SJCRH30 (cell line): ENCODE measurements around the gene STIM1. TPM values are rescaled to one million over a fixed set of nuclear protein-coding genes. Genes with fewer than 3 reads are reported as not detected.
"Not testable (repeated sequence)": the region's sequence is repeated elsewhere in the genome, so short reads cannot be mapped to it uniquely, and the experiment has no call there.

ENCODE experiments used
- DNase-seq, 2 experiments: peaks; one replicate each; pipeline ENCODE4 v3.0.0-alpha.2; 2015 to 2020
- H3K27ac ChIP-seq: fragments of 250-450 bp; sonication (Bioruptor Pico); 2 replicates; pipeline ENCODE4 v1.5.1; 2020; ENCODE audit warnings: mild to moderate bottlenecking, moderate library complexity
- H3K27me3 ChIP-seq: fragments of 250-450 bp; sonication (Bioruptor Pico); 2 replicates; pipeline ENCODE4 v1.5.1; 2020; ENCODE audit warnings: mild to moderate bottlenecking, moderate library complexity
- H3K36me3 ChIP-seq: fragments of 250-450 bp; sonication (Bioruptor Pico); 2 replicates; pipeline ENCODE4 v1.5.1; 2020; ENCODE audit warnings: mild to moderate bottlenecking, moderate library complexity
- H3K4me1 ChIP-seq: fragments of 250-450 bp; sonication (Bioruptor Pico); 2 replicates; pipeline ENCODE4 v1.5.1; 2020; ENCODE audit warnings: mild to moderate bottlenecking, moderate library complexity
- H3K4me3 ChIP-seq: fragments of 250-450 bp; sonication (Bioruptor Pico); 2 replicates; pipeline ENCODE4 v1.5.1; 2020; ENCODE audit warnings: mild to moderate bottlenecking, moderate library complexity
- H3K9me3 ChIP-seq: fragments of 250-450 bp; sonication (Bioruptor Pico); replicated peaks from 2 replicates; pipeline ENCODE4 v1.5.1; 2020; ENCODE audit warnings: mild to moderate bottlenecking, moderate library complexity
- total RNA-seq: library from RNA; depleted of rRNA; stranded (reverse); fragments of >200 nt; shearing (Covaris generic); gene quantifications from 2 replicates; pipeline ENCODE4 v1.2.3, GENCODE V29; 2014

The STIM1 gene
- total RNA-seq, 1 experiment from 2014 or later = 14.7 TPM

GRCh38 chr11:3855808-3856491 lies 486 bp downstream of the STIM1 start:
- H3K4me1 ChIP-seq = peaks cover 8% of the 10 kb centered on the region
- peak overlapping the region; percentile 94 for H3K4me3 ChIP-seq
- H3K27me3 ChIP-seq = no peaks in the 10 kb centered on the region
- peak; percentile 49 to 52 for DNase-seq
- H3K27ac ChIP-seq = peak overlapping the region; percentile 29; the same call in 1 of the 2 replicates
- H3K9me3 ChIP-seq = no peaks in the 10 kb centered on the region
- H3K36me3 ChIP-seq = no peaks in the 10 kb centered on the region

- Histone ChIP-seq H3K36me3 (no peaks in the 10 kb centered on the region), H3K27me3 (no peaks in the 10 kb centered on the region), H3K4me3 (peak overlapping the region; percentile 94), H3K27ac (no peak overlapping the region), H3K9me3 (no peaks in the 10 kb centered on the region), H3K4me1 (peaks cover 8% of the 10 kb centered on the region)
- DNase-seq = no peak
Observed at GRCh38 chr11:3856856-3857553, 1.5 kb downstream of the STIM1 start.

DNA sequence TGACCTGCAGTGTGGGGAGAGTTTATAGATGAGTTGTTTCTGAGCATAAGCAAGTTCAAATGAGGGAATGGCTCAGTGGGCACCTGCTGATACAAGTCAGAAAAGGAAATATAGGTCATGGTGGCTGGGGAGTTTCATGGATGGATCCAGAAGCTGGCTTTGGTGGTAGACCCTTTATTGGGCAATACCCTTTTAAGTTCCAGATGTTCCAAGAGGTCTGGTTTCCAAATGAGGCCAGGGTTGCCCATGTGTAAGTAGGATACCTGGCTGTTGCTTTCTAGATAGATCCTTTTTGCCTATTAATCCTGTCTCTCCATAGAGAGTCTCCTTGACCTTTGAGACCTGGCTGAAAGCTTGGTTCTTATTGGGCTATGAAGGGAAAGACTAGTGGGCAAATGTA lies 2.2 kb downstream of the STIM1 start:
- Histone ChIP-seq H3K9me3 (no peaks in the 10 kb centered on the region), H3K36me3 (no peaks in the 10 kb centered on the region), H3K27ac (no peak overlapping the region), H3K4me1 (peaks cover 8% of the 10 kb centered on the region), H3K4me3 (no peak overlapping the region), H3K27me3 (no peaks in the 10 kb centered on the region)
- DNase-seq = no peak

- H3K9me3 ChIP-seq = no peaks in the 10 kb centered on the region
- H3K27me3 ChIP-seq = no peaks in the 10 kb centered on the region
- peaks cover under 1% of the 10 kb centered on the region; the same call in 1 of the 2 replicates for H3K4me1 ChIP-seq
- H3K4me3 ChIP-seq = no peak overlapping the region
- no peak overlapping the region for H3K27ac ChIP-seq
- H3K36me3 ChIP-seq = no peaks in the 10 kb centered on the region
- no peak for DNase-seq
Observed at GRCh38 chr11:3859373-3859881, 4.0 kb downstream of the STIM1 start.

GRCh38 chr11:3860375-3860774 lies 4.9 kb downstream of the STIM1 start:
- DNase-seq = no peak
- H3K27ac ChIP-seq = no peak overlapping the region

GRCh38 chr11:3860898-3861393 lies 5.5 kb downstream of the STIM1 start:
- not testable (repeated sequence) for H3K36me3 ChIP-seq, DNase-seq, H3K27ac ChIP-seq, H3K4me1 ChIP-seq, H3K27me3 ChIP-seq, H3K9me3 ChIP-seq, H3K4me3 ChIP-seq

More at GRCh38 chr11:3860375-3860774, 4.9 kb downstream of the STIM1 start:
- Histone ChIP-seq H3K9me3 (no peaks in the 10 kb centered on the region), H3K4me1 (no peaks in the 10 kb centered on the region; the same call in 1 of the 2 replicates), H3K27me3 (no peaks in the 10 kb centered on the region), H3K36me3 (no peaks in the 10 kb centered on the region), H3K4me3 (no peak overlapping the region)

- Histone ChIP-seq H3K4me1 (no peaks in the 10 kb centered on the region; the same call in 1 of the 2 replicates), H3K27me3 (no peaks in the 10 kb centered on the region)
- no peak for DNase-seq
Observed at GRCh38 chr11:3861683-3862082, 6.2 kb downstream of the STIM1 start.

DNA sequence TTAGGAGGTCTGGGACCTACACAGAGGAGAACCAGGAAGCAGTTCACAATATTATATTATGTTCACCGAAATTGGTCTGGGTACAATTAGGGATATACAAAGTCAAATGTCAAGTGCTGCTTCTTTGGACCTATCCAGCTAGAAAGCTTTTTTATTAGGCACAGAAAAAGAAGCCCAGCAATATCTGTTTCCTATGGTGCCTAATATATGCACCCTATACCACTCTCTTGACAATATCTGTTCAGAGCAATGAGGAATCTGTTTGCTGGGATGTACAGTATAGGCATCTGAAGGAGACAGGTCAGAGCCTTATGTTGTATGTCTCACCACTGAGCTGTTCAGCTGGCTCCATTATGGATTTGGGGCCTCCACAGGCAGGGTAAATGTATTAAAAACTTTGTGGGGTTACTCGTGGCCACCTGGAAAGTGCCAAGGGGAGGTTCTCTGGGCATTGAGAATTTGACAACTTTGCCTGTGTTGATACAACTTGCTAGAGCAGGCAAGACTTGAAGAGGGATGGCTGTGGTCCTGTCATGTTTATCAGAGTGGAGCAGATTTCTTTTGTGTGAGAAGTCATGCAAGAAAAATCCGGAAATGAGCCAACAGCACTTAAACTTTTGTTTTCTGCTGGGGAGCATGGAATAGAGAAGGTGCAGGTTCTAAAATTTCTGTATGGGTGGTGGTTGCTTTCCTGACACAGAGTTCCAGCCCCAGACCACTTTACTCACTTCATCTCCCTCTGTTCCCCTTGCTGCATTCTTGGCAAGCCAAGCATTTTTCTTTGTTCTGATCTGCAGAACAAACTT lies 10.1 kb downstream of the STIM1 start:
- H3K27ac ChIP-seq = no peak overlapping the region

More at GRCh38 chr11:3861683-3862082, 6.2 kb downstream of the STIM1 start:
- no peak overlapping the region for H3K4me3 ChIP-seq
- H3K9me3 ChIP-seq = no peaks in the 10 kb centered on the region
- no peaks in the 10 kb centered on the region for H3K36me3 ChIP-seq
- no peak overlapping the region for H3K27ac ChIP-seq

GRCh38 chr11:3866206-3866605 lies 10.7 kb downstream of the STIM1 start:
- Histone ChIP-seq H3K27ac (no peak overlapping the region), H3K4me1 (no peaks in the 10 kb centered on the region), H3K4me3 (no peak overlapping the region), H3K27me3 (no peaks in the 10 kb centered on the region), H3K36me3 (no peaks in the 10 kb centered on the region), H3K9me3 (no peaks in the 10 kb centered on the region)
- no peak for DNase-seq

More for the DNA sequence above, 10.1 kb downstream of the STIM1 start:
- no peak overlapping the region for H3K4me3 ChIP-seq
- DNase-seq = no peak
- H3K36me3 ChIP-seq = no peaks in the 10 kb centered on the region
- H3K9me3 ChIP-seq = no peaks in the 10 kb centered on the region
- no peaks in the 10 kb centered on the region for H3K27me3 ChIP-seq
- H3K4me1 ChIP-seq = no peaks in the 10 kb centered on the region

GRCh38 chr11:3866836-3867208 lies 11.4 kb downstream of the STIM1 start:
- no peak overlapping the region for H3K4me3 ChIP-seq
- DNase-seq = no peak
- no peaks in the 10 kb centered on the region for H3K9me3 ChIP-seq
- no peaks in the 10 kb centered on the region for H3K36me3 ChIP-seq
- no peak overlapping the region for H3K27ac ChIP-seq
- H3K27me3 ChIP-seq = no peaks in the 10 kb centered on the region
- no peaks in the 10 kb centered on the region for H3K4me1 ChIP-seq

GRCh38 chr11:3867209-3868091 lies 12.0 kb downstream of the STIM1 start:
- H3K27ac ChIP-seq = no peak overlapping the region

GRCh38 chr11:3873712-3874349 lies 18.4 kb downstream of the STIM1 start:
- H3K4me3 ChIP-seq = no peak overlapping the region
- no peaks in the 10 kb centered on the region for H3K9me3 ChIP-seq
- H3K4me1 ChIP-seq = peaks cover 4% of the 10 kb centered on the region; the same call in 1 of the 2 replicates
- H3K27me3 ChIP-seq = no peaks in the 10 kb centered on the region
- H3K27ac ChIP-seq = peak overlapping the region; percentile 10; the same call in 1 of the 2 replicates
- DNase-seq = peak; percentile 45 to 73
- no peaks in the 10 kb centered on the region for H3K36me3 ChIP-seq

More at GRCh38 chr11:3867209-3868091, 12.0 kb downstream of the STIM1 start:
- no peak for DNase-seq
- H3K36me3 ChIP-seq = no peaks in the 10 kb centered on the region
- no peaks in the 10 kb centered on the region for H3K27me3 ChIP-seq
- H3K4me1 ChIP-seq = no peaks in the 10 kb centered on the region
- H3K4me3 ChIP-seq = no peak overlapping the region
- no peaks in the 10 kb centered on the region for H3K9me3 ChIP-seq

DNA sequence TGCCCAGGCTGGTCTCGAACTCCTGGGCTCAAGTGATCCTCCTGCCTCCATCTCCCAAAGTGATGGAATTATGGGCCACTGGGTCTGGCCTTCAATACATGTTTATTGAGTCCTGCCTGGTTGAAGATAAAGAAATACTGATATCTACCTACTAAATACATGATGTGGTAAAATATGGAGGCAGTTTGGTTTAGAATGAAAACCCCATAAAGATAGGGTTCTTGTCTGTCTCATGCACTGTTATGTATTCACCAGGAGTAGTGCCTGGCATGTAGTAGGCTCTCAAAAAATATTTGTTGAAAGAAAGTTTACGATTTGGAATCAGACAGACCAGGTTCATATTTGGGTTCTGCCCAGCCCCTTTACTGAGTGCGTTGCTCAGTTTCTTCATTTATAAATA lies 21.1 kb downstream of the STIM1 start:
- no peak overlapping the region for H3K4me3 ChIP-seq
- H3K36me3 ChIP-seq = no peaks in the 10 kb centered on the region
- DNase-seq = no peak
- H3K27ac ChIP-seq = no peak overlapping the region
- no peaks in the 10 kb centered on the region for H3K27me3 ChIP-seq
- H3K4me1 ChIP-seq = peaks cover 4% of the 10 kb centered on the region; the same call in 1 of the 2 replicates
- H3K9me3 ChIP-seq = no peaks in the 10 kb centered on the region
